ENCODE data around the gene COLEC12.

- TF ChIP-seq CTCF (IDR thresholded peaks at IDR 0.05) (no peak), POLR2A (IDR thresholded peaks at IDR 0.05) (no peak)
Measured at GRCh38 chr18:382423-382984, 118.0 kb downstream of the COLEC12 start.

Measured in thyroid gland (tissue), 4 donors.